PC-9 (cell line): Measurements from ENCODE around the gene KRT78.

Experiments
- CTCF ChIP-seq: fragments of 200-600 bp; sonication (generic); conservative IDR thresholded peaks from 2 replicates; pipeline ENCODE4 v1.6.1; 2017; ENCODE audit warnings: mixed run types, antibody characterized with exemption, mild to moderate bottlenecking, moderate library complexity
- EZH2 ChIP-seq: fragments of 200-600 bp; sonication (generic); IDR thresholded peaks from 2 replicates; pipeline ENCODE4 v1.8.0; 2017; ENCODE audit warnings: antibody characterized with exemption, low read depth

GRCh38 chr12:52817699-52818238 lies 31.0 kb downstream of the KRT78 start:
- TF ChIP-seq CTCF, result no peak
- TF ChIP-seq EZH2, result no peak
